Measurements from ENCODE around the gene ZNF273. TPM values are rescaled to one million over a fixed set of nuclear protein-coding genes. Genes with fewer than 3 reads are reported as not detected.
"Not testable (repeated sequence)": the region's sequence is repeated elsewhere in the genome, so short reads cannot be mapped to it uniquely, and the experiment has no call there.

ZNF273 gene
- total RNA-seq (2012; rRNA removed): 4.6 and 5.0 TPM in 2 replicates

- Histone ChIP-seq H3K4me1 (ENCODE audit: control insufficient read depth, insufficient read depth, low read length) (peaks cover 4% of the 10 kb centered on the region), H3K4me2 (ENCODE audit: low read length) (peak within 1 kb of the TSS; percentile 72), H3K9ac (ENCODE audit: low read depth, low read length) (peak within 1 kb of the TSS; percentile 91), H3K36me3 (ENCODE audit: insufficient read depth, low read length) (no peaks in the 10 kb centered on the region), H3K9me3 (replicated peaks; ENCODE audit: low read length) (no peaks in the 10 kb centered on the region), H3K4me3 (ENCODE audit: low read length) (peak within 1 kb of the TSS; percentile 95), H3K27me3 (ENCODE audit: control insufficient read depth, insufficient read depth, low read length) (no peaks in the 10 kb centered on the region)
Measured at GRCh38 chr7:64902806-64903721, at the start of gene ZNF273. TSS of gene ZNF273 (plus strand) at chr7:64903273. CDS start at chr7:64903318, 45 bp downstream.

GRCh38 chr7:64853679-64854078 lies 49.4 kb upstream of the ZNF273 start:
- Histone ChIP-seq H3K9me3 (replicated peaks; ENCODE audit: low read length) (no peaks in the 10 kb centered on the region), H3K4me2 (ENCODE audit: low read length) (no peak overlapping the region), H3K27me3 (ENCODE audit: control insufficient read depth, insufficient read depth, low read length) (no peaks in the 10 kb centered on the region), H3K4me3 (ENCODE audit: low read length) (no peak overlapping the region), H3K36me3 (ENCODE audit: insufficient read depth, low read length) (no peaks in the 10 kb centered on the region), H3K9ac (ENCODE audit: low read depth, low read length) (no peak overlapping the region), H3K4me1 (ENCODE audit: control insufficient read depth, insufficient read depth, low read length) (peaks cover 4% of the 10 kb centered on the region)

- no peak overlapping the region for H3K4me2 ChIP-seq (ENCODE audit: low read length)
- H3K9ac ChIP-seq (ENCODE audit: low read depth, low read length): no peak overlapping the region
- H3K4me1 ChIP-seq (ENCODE audit: control insufficient read depth, insufficient read depth, low read length): no peaks in the 10 kb centered on the region
- no peaks in the 10 kb centered on the region for H3K9me3 ChIP-seq (replicated peaks; ENCODE audit: low read length)
- no peaks in the 10 kb centered on the region for H3K36me3 ChIP-seq (ENCODE audit: insufficient read depth, low read length)
- H3K4me3 ChIP-seq (ENCODE audit: low read length): no peak overlapping the region
- H3K27me3 ChIP-seq (ENCODE audit: control insufficient read depth, insufficient read depth, low read length): no peaks in the 10 kb centered on the region
Measured at GRCh38 chr7:64854969-64855368, 48.1 kb upstream of the ZNF273 start.

GRCh38 chr7:64863021-64863420 lies 40.1 kb upstream of the ZNF273 start:
- H3K4me3 ChIP-seq (ENCODE audit: low read length): no peak overlapping the region
- H3K9ac ChIP-seq (ENCODE audit: low read depth, low read length): no peak overlapping the region
- no peaks in the 10 kb centered on the region for H3K27me3 ChIP-seq (ENCODE audit: control insufficient read depth, insufficient read depth, low read length)
- no peak overlapping the region for H3K4me2 ChIP-seq (ENCODE audit: low read length)
- H3K9me3 ChIP-seq (replicated peaks; ENCODE audit: low read length): no peaks in the 10 kb centered on the region
- H3K36me3 ChIP-seq (ENCODE audit: insufficient read depth, low read length): no peaks in the 10 kb centered on the region
- H3K4me1 ChIP-seq (ENCODE audit: control insufficient read depth, insufficient read depth, low read length): no peaks in the 10 kb centered on the region

GRCh38 chr7:64863530-64863929 lies 39.5 kb upstream of the ZNF273 start:
- not testable (repeated sequence) for H3K27me3 ChIP-seq (ENCODE audit: control insufficient read depth, insufficient read depth, low read length); H3K4me2 ChIP-seq (ENCODE audit: low read length); H3K4me3 ChIP-seq (ENCODE audit: low read length); H3K4me1 ChIP-seq (ENCODE audit: control insufficient read depth, insufficient read depth, low read length); H3K9ac ChIP-seq (ENCODE audit: low read depth, low read length); H3K9me3 ChIP-seq (replicated peaks; ENCODE audit: low read length); H3K36me3 ChIP-seq (ENCODE audit: insufficient read depth, low read length)

- H3K4me3 ChIP-seq (ENCODE audit: low read length): no peak overlapping the region
- no peaks in the 10 kb centered on the region for H3K36me3 ChIP-seq (ENCODE audit: insufficient read depth, low read length)
- no peaks in the 10 kb centered on the region for H3K9me3 ChIP-seq (replicated peaks; ENCODE audit: low read length)
- H3K4me2 ChIP-seq (ENCODE audit: low read length): no peak overlapping the region
- no peaks in the 10 kb centered on the region for H3K27me3 ChIP-seq (ENCODE audit: control insufficient read depth, insufficient read depth, low read length)
- H3K9ac ChIP-seq (ENCODE audit: low read depth, low read length): no peak overlapping the region
- H3K4me1 ChIP-seq (ENCODE audit: control insufficient read depth, insufficient read depth, low read length): no peaks in the 10 kb centered on the region
Measured at GRCh38 chr7:64863969-64864368, 39.1 kb upstream of the ZNF273 start.

GRCh38 chr7:64867863-64868440 lies 35.1 kb upstream of the ZNF273 start:
- Histone ChIP-seq H3K36me3 (ENCODE audit: insufficient read depth, low read length) (no peaks in the 10 kb centered on the region), H3K4me1 (ENCODE audit: control insufficient read depth, insufficient read depth, low read length) (no peaks in the 10 kb centered on the region), H3K9me3 (replicated peaks; ENCODE audit: low read length) (peaks cover 3% of the 10 kb centered on the region), H3K9ac (ENCODE audit: low read depth, low read length) (no peak overlapping the region), H3K27me3 (ENCODE audit: control insufficient read depth, insufficient read depth, low read length) (no peaks in the 10 kb centered on the region), H3K4me2 (ENCODE audit: low read length) (no peak overlapping the region), H3K4me3 (ENCODE audit: low read length) (no peak overlapping the region)

GRCh38 chr7:64868499-64868898 lies 34.6 kb upstream of the ZNF273 start:
- H3K9ac ChIP-seq (ENCODE audit: low read depth, low read length): no peak overlapping the region

GRCh38 chr7:64869121-64869725 lies 33.9 kb upstream of the ZNF273 start:
- Histone ChIP-seq H3K4me2 (ENCODE audit: low read length) (no peak overlapping the region), H3K9ac (ENCODE audit: low read depth, low read length) (no peak overlapping the region), H3K4me1 (ENCODE audit: control insufficient read depth, insufficient read depth, low read length) (no peaks in the 10 kb centered on the region), H3K4me3 (ENCODE audit: low read length) (no peak overlapping the region), H3K9me3 (replicated peaks; ENCODE audit: low read length) (peaks cover 3% of the 10 kb centered on the region), H3K27me3 (ENCODE audit: control insufficient read depth, insufficient read depth, low read length) (no peaks in the 10 kb centered on the region), H3K36me3 (ENCODE audit: insufficient read depth, low read length) (no peaks in the 10 kb centered on the region)

More at GRCh38 chr7:64868499-64868898, 34.6 kb upstream of the ZNF273 start:
- no peaks in the 10 kb centered on the region for H3K4me1 ChIP-seq (ENCODE audit: control insufficient read depth, insufficient read depth, low read length)
- no peak overlapping the region for H3K4me2 ChIP-seq (ENCODE audit: low read length)
- H3K27me3 ChIP-seq (ENCODE audit: control insufficient read depth, insufficient read depth, low read length): no peaks in the 10 kb centered on the region
- no peaks in the 10 kb centered on the region for H3K36me3 ChIP-seq (ENCODE audit: insufficient read depth, low read length)
- H3K9me3 ChIP-seq (replicated peaks; ENCODE audit: low read length): peaks cover 3% of the 10 kb centered on the region
- no peak overlapping the region for H3K4me3 ChIP-seq (ENCODE audit: low read length)

GRCh38 chr7:64869912-64870562 lies 33.0 kb upstream of the ZNF273 start:
- Histone ChIP-seq H3K27me3 (ENCODE audit: control insufficient read depth, insufficient read depth, low read length) (no peaks in the 10 kb centered on the region), H3K4me3 (ENCODE audit: low read length) (no peak overlapping the region), H3K4me2 (ENCODE audit: low read length) (no peak overlapping the region), H3K36me3 (ENCODE audit: insufficient read depth, low read length) (no peaks in the 10 kb centered on the region), H3K9me3 (replicated peaks; ENCODE audit: low read length) (peaks cover 3% of the 10 kb centered on the region), H3K9ac (ENCODE audit: low read depth, low read length) (no peak overlapping the region), H3K4me1 (ENCODE audit: control insufficient read depth, insufficient read depth, low read length) (no peaks in the 10 kb centered on the region)

- Histone ChIP-seq H3K27me3 (ENCODE audit: control insufficient read depth, insufficient read depth, low read length) (no peaks in the 10 kb centered on the region), H3K4me1 (ENCODE audit: control insufficient read depth, insufficient read depth, low read length) (no peaks in the 10 kb centered on the region), H3K9ac (ENCODE audit: low read depth, low read length) (no peak overlapping the region), H3K4me2 (ENCODE audit: low read length) (no peak overlapping the region), H3K36me3 (ENCODE audit: insufficient read depth, low read length) (no peaks in the 10 kb centered on the region), H3K4me3 (ENCODE audit: low read length) (no peak overlapping the region), H3K9me3 (replicated peaks; ENCODE audit: low read length) (peaks cover 3% of the 10 kb centered on the region)
Measured at GRCh38 chr7:64870656-64871055, 32.4 kb upstream of the ZNF273 start.
